Measurements from ENCODE around the gene EMILIN3. TPM values are rescaled to one million over a fixed set of nuclear protein-coding genes. Genes with fewer than 3 reads are reported as not detected.

EMILIN3 gene
- total RNA-seq, 1 donor from 2014 or later = 0.40 TPM

- H3K4me3 ChIP-seq (ENCODE audit: low read depth, low read length) = no peak overlapping the region
- no peak for DNase-seq (ENCODE audit: low read depth)
- TF ChIP-seq CTCF (conservative IDR thresholded peaks at IDR 0.05; ENCODE audit: low read depth, low read length) = no peak
These were observed 41.7 kb upstream of the EMILIN3 start for GRCh38 chr20:41408156-41408794.

GRCh38 chr20:41407607-41408006 is 41.0 kb upstream of the EMILIN3 start:
- DNase-seq (ENCODE audit: low read depth) = no peak
- no peak overlapping the region for H3K4me3 ChIP-seq (ENCODE audit: low read depth, low read length)
- TF ChIP-seq CTCF (conservative IDR thresholded peaks at IDR 0.05; ENCODE audit: low read depth, low read length) = no peak

- DNase-seq (ENCODE audit: low read depth) = no peak
- H3K4me3 ChIP-seq (ENCODE audit: low read depth, low read length) = no peak overlapping the region
- TF ChIP-seq CTCF (conservative IDR thresholded peaks at IDR 0.05; ENCODE audit: low read depth, low read length) = no peak
These were observed 40.4 kb upstream of the EMILIN3 start for GRCh38 chr20:41406896-41407444.

- TF ChIP-seq CTCF (conservative IDR thresholded peaks at IDR 0.05; ENCODE audit: low read depth, low read length) = no peak
- DNase-seq (ENCODE audit: low read depth) = no peak
- no peak overlapping the region for H3K4me3 ChIP-seq (ENCODE audit: low read depth, low read length)
These were observed 39.7 kb upstream of the EMILIN3 start for GRCh38 chr20:41406353-41406752.

- TF ChIP-seq CTCF (conservative IDR thresholded peaks at IDR 0.05; ENCODE audit: low read depth, low read length) = no peak
- no peak for DNase-seq (ENCODE audit: low read depth)
- no peak overlapping the region for H3K4me3 ChIP-seq (ENCODE audit: low read depth, low read length)
These were observed 38.8 kb upstream of the EMILIN3 start for GRCh38 chr20:41405436-41405835.

GRCh38 chr20:41403604-41404003 is 37.0 kb upstream of the EMILIN3 start:
- no peak for TF ChIP-seq CTCF (conservative IDR thresholded peaks at IDR 0.05; ENCODE audit: low read depth, low read length)
- no peak for DNase-seq (ENCODE audit: low read depth)
- no peak overlapping the region for H3K4me3 ChIP-seq (ENCODE audit: low read depth, low read length)

- TF ChIP-seq CTCF (conservative IDR thresholded peaks at IDR 0.05; ENCODE audit: low read depth, low read length) = no peak
- no peak for DNase-seq (ENCODE audit: low read depth)
- H3K4me3 ChIP-seq (ENCODE audit: low read depth, low read length) = no peak overlapping the region
These were observed 31.8 kb upstream of the EMILIN3 start for GRCh38 chr20:41398408-41398807.
